ENCODE measurements around the gene NDUFS1.
"Not testable (repeated sequence)": the region's sequence is repeated elsewhere in the genome, so short reads cannot be mapped to it uniquely, and the experiment has no call there.

Gene NDUFS1

GRCh38 chr2:206149330-206149729 lies 9.9 kb downstream of the NDUFS1 start:
- Histone ChIP-seq H3K36me3 (ENCODE audit: insufficient read depth, insufficient read length, low read length) (peaks cover 78% of the 10 kb centered on the region), H3K9ac (ENCODE audit: insufficient read length, low read depth) (no peak overlapping the region), H3K4me3 (ENCODE audit: insufficient read length, low read depth) (no peak overlapping the region), H3K9me3 (ENCODE audit: insufficient read depth, low read length) (no peaks in the 10 kb centered on the region), H3K27me3 (ENCODE audit: insufficient read depth, insufficient read length) (no peaks in the 10 kb centered on the region), H3K4me1 (ENCODE audit: insufficient read depth, insufficient read length) (peaks cover 4% of the 10 kb centered on the region)
- no peak for DNase-seq (ENCODE audit: low read depth, low spot score)
- TF ChIP-seq SUZ12 (IDR thresholded peaks at IDR 0.05; ENCODE audit: extremely low read depth, insufficient read depth, insufficient read length) (no peak), YY1 (IDR thresholded peaks at IDR 0.05; ENCODE audit: insufficient read depth, insufficient read length) (no peak), ZNF274 (IDR thresholded peaks at IDR 0.05; ENCODE audit: low read depth, low read length) (no peak)

- Histone ChIP-seq H3K4me1 (ENCODE audit: insufficient read depth, insufficient read length) (no peaks in the 10 kb centered on the region), H3K4me3 (ENCODE audit: insufficient read length, low read depth) (no peak overlapping the region), H3K27me3 (ENCODE audit: insufficient read depth, insufficient read length) (no peaks in the 10 kb centered on the region), H3K36me3 (ENCODE audit: insufficient read depth, insufficient read length, low read length) (peaks cover 98% of the 10 kb centered on the region), H3K9ac (ENCODE audit: insufficient read length, low read depth) (no peak overlapping the region), H3K9me3 (ENCODE audit: insufficient read depth, low read length) (no peaks in the 10 kb centered on the region)
- no peak for DNase-seq (ENCODE audit: low read depth, low spot score)
- no peak for TF ChIP-seq SUZ12 (IDR thresholded peaks at IDR 0.05; ENCODE audit: extremely low read depth, insufficient read depth, insufficient read length)
- TF ChIP-seq YY1 (IDR thresholded peaks at IDR 0.05; ENCODE audit: insufficient read depth, insufficient read length), result no peak
- no peak for TF ChIP-seq ZNF274 (IDR thresholded peaks at IDR 0.05; ENCODE audit: low read depth, low read length)
These were observed 13.6 kb downstream of the NDUFS1 start for GRCh38 chr2:206145665-206146064.

GRCh38 chr2:206144383-206144782 lies 14.9 kb downstream of the NDUFS1 start:
- Histone ChIP-seq H3K4me1 (ENCODE audit: insufficient read depth, insufficient read length) (no peaks in the 10 kb centered on the region), H3K4me3 (ENCODE audit: insufficient read length, low read depth) (no peak overlapping the region), H3K9me3 (ENCODE audit: insufficient read depth, low read length) (no peaks in the 10 kb centered on the region), H3K27me3 (ENCODE audit: insufficient read depth, insufficient read length) (no peaks in the 10 kb centered on the region), H3K9ac (ENCODE audit: insufficient read length, low read depth) (no peak overlapping the region), H3K36me3 (ENCODE audit: insufficient read depth, insufficient read length, low read length) (peaks cover 99% of the 10 kb centered on the region)
- TF ChIP-seq YY1 (IDR thresholded peaks at IDR 0.05; ENCODE audit: insufficient read depth, insufficient read length) (no peak), ZNF274 (IDR thresholded peaks at IDR 0.05; ENCODE audit: low read depth, low read length) (no peak), SUZ12 (IDR thresholded peaks at IDR 0.05; ENCODE audit: extremely low read depth, insufficient read depth, insufficient read length) (no peak)
- DNase-seq (ENCODE audit: low read depth, low spot score), result no peak

- peaks cover 98% of the 10 kb centered on the region for H3K36me3 ChIP-seq (ENCODE audit: insufficient read depth, insufficient read length, low read length)
These were observed 15.8 kb downstream of the NDUFS1 start for GRCh38 chr2:206143451-206143850.

GRCh38 chr2:206127656-206128055 lies 31.6 kb downstream of the NDUFS1 start:
- H3K36me3 ChIP-seq (ENCODE audit: insufficient read depth, insufficient read length, low read length), result peaks cover 92% of the 10 kb centered on the region
- TF ChIP-seq ZNF274 (IDR thresholded peaks at IDR 0.05; ENCODE audit: low read depth, low read length), result no peak
- TF ChIP-seq YY1 (IDR thresholded peaks at IDR 0.05; ENCODE audit: insufficient read depth, insufficient read length), result no peak
- TF ChIP-seq SUZ12 (IDR thresholded peaks at IDR 0.05; ENCODE audit: extremely low read depth, insufficient read depth, insufficient read length), result no peak
- H3K4me1 ChIP-seq (ENCODE audit: insufficient read depth, insufficient read length), result no peaks in the 10 kb centered on the region

More at GRCh38 chr2:206143451-206143850, 15.8 kb downstream of the NDUFS1 start:
- H3K4me3 ChIP-seq (ENCODE audit: insufficient read length, low read depth), result no peak overlapping the region
- no peak overlapping the region for H3K9ac ChIP-seq (ENCODE audit: insufficient read length, low read depth)
- TF ChIP-seq SUZ12 (IDR thresholded peaks at IDR 0.05; ENCODE audit: extremely low read depth, insufficient read depth, insufficient read length), result no peak
- TF ChIP-seq ZNF274 (IDR thresholded peaks at IDR 0.05; ENCODE audit: low read depth, low read length), result no peak
- TF ChIP-seq YY1 (IDR thresholded peaks at IDR 0.05; ENCODE audit: insufficient read depth, insufficient read length), result no peak
- no peaks in the 10 kb centered on the region for H3K4me1 ChIP-seq (ENCODE audit: insufficient read depth, insufficient read length)
- no peaks in the 10 kb centered on the region for H3K27me3 ChIP-seq (ENCODE audit: insufficient read depth, insufficient read length)
- DNase-seq (ENCODE audit: low read depth, low spot score), result no peak
- H3K9me3 ChIP-seq (ENCODE audit: insufficient read depth, low read length), result no peaks in the 10 kb centered on the region

GRCh38 chr2:206125901-206126300 lies 33.3 kb downstream of the NDUFS1 start:
- no peak for TF ChIP-seq SUZ12 (IDR thresholded peaks at IDR 0.05; ENCODE audit: extremely low read depth, insufficient read depth, insufficient read length)
- no peak for TF ChIP-seq YY1 (IDR thresholded peaks at IDR 0.05; ENCODE audit: insufficient read depth, insufficient read length)
- TF ChIP-seq ZNF274 (IDR thresholded peaks at IDR 0.05; ENCODE audit: low read depth, low read length), result no peak
- Histone ChIP-seq H3K9me3 (ENCODE audit: insufficient read depth, low read length) (no peaks in the 10 kb centered on the region), H3K4me1 (ENCODE audit: insufficient read depth, insufficient read length) (no peaks in the 10 kb centered on the region), H3K36me3 (ENCODE audit: insufficient read depth, insufficient read length, low read length) (peaks cover 94% of the 10 kb centered on the region), H3K9ac (ENCODE audit: insufficient read length, low read depth) (no peak overlapping the region), H3K27me3 (ENCODE audit: insufficient read depth, insufficient read length) (no peaks in the 10 kb centered on the region), H3K4me3 (ENCODE audit: insufficient read length, low read depth) (no peak overlapping the region)
- DNase-seq (ENCODE audit: low read depth, low spot score), result no peak

More at GRCh38 chr2:206127656-206128055, 31.6 kb downstream of the NDUFS1 start:
- Histone ChIP-seq H3K9ac (ENCODE audit: insufficient read length, low read depth) (no peak overlapping the region), H3K27me3 (ENCODE audit: insufficient read depth, insufficient read length) (no peaks in the 10 kb centered on the region), H3K9me3 (ENCODE audit: insufficient read depth, low read length) (no peaks in the 10 kb centered on the region), H3K4me3 (ENCODE audit: insufficient read length, low read depth) (no peak overlapping the region)
- no peak for DNase-seq (ENCODE audit: low read depth, low spot score)

- not testable (repeated sequence) for H3K9ac ChIP-seq (ENCODE audit: insufficient read length, low read depth); H3K4me1 ChIP-seq (ENCODE audit: insufficient read depth, insufficient read length); H3K27me3 ChIP-seq (ENCODE audit: insufficient read depth, insufficient read length); H3K9me3 ChIP-seq (ENCODE audit: insufficient read depth, low read length); H3K4me3 ChIP-seq (ENCODE audit: insufficient read length, low read depth); DNase-seq (ENCODE audit: low read depth, low spot score)
- H3K36me3 ChIP-seq (ENCODE audit: insufficient read depth, insufficient read length, low read length), result peaks cover 85% of the 10 kb centered on the region
These were observed 36.7 kb downstream of the NDUFS1 start for GRCh38 chr2:206122569-206122968.

GRCh38 chr2:206116278-206116677 lies 43.0 kb downstream of the NDUFS1 start:
- H3K4me1 ChIP-seq (ENCODE audit: insufficient read depth, insufficient read length), result no peaks in the 10 kb centered on the region

More at GRCh38 chr2:206116278-206116677, 43.0 kb downstream of the NDUFS1 start:
- Histone ChIP-seq H3K27me3 (ENCODE audit: insufficient read depth, insufficient read length) (no peaks in the 10 kb centered on the region), H3K9me3 (ENCODE audit: insufficient read depth, low read length) (no peaks in the 10 kb centered on the region), H3K9ac (ENCODE audit: insufficient read length, low read depth) (no peak overlapping the region), H3K4me3 (ENCODE audit: insufficient read length, low read depth) (no peak overlapping the region), H3K36me3 (ENCODE audit: insufficient read depth, insufficient read length, low read length) (peaks cover 36% of the 10 kb centered on the region)
- no peak for TF ChIP-seq YY1 (IDR thresholded peaks at IDR 0.05; ENCODE audit: insufficient read depth, insufficient read length)
- TF ChIP-seq SUZ12 (IDR thresholded peaks at IDR 0.05; ENCODE audit: extremely low read depth, insufficient read depth, insufficient read length), result no peak
- no peak for TF ChIP-seq ZNF274 (IDR thresholded peaks at IDR 0.05; ENCODE audit: low read depth, low read length)
- DNase-seq (ENCODE audit: low read depth, low spot score), result no peak

Data from NT2/D1 (cell line).